ENCODE data around the gene MAPRE2. TPM values are rescaled to one million over a fixed set of nuclear protein-coding genes. Genes with fewer than 3 reads are reported as not detected.

The MAPRE2 gene
- total RNA-seq, 1 donor from 2014 or later: 9.4 TPM

DNA sequence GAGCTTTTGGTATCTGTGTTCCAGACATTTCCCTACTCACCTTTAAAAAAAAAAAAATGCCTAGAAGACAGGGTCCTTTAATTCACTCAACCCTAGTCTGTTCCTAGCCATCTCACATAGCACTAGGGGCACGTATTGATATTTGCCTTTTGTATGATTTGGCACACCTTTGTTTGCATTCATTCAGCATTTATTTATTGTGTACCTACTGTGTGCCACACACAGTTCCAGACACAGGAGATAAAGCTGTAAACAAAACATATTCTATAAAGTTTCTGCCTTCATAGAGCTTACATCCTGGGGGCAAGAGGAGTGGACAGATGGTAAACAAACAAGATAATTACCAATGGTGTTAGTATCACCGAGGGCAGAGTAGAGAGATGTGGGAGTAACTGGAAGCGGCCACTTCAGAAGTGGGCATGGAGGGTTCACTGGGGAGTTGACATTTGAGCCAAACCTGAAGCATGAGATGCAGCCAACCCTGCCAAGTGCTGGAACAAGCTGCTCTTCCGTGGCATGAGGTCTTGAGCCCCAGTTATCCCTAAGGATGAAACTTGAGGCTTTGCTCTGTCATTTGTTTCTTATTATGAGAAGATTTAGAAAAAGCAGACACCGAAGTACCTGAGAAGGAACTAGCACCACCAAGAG, 18.2 kb downstream of the MAPRE2 start:
- Histone ChIP-seq H3K36me3 (ENCODE audit: control insufficient read depth in 3 of 3, insufficient read depth in 3 of 3, low read length in 3 of 3) (no peaks in the 10 kb centered on the region), H3K4me1 (ENCODE audit: control insufficient read depth in 3 of 3, insufficient read depth in 3 of 3, low read length in 3 of 3) (peaks cover 15 to 31% (median 18%) of the 10 kb centered on the region in 3 donors), H3K27ac (ENCODE audit: low read depth, low read length) (peak overlapping the region; percentile 61), H3K4me3 (ENCODE audit: low read length in 3 of 3) (peak overlapping the region; percentile 4 to 34 (median 31)), H3K9me3 (ENCODE audit: control insufficient read depth in 3 of 3, low read length in 3 of 3) (no peaks in the 10 kb centered on the region), H3K9ac (ENCODE audit: low read depth in 1 of 3, low read length in 3 of 3) (peak overlapping the region in 1 of 3 donors; percentile 46), H3K27me3 (ENCODE audit: control insufficient read depth in 3 of 3, insufficient read depth in 3 of 3, low read length in 3 of 3) (no peaks in the 10 kb centered on the region)

DNA sequence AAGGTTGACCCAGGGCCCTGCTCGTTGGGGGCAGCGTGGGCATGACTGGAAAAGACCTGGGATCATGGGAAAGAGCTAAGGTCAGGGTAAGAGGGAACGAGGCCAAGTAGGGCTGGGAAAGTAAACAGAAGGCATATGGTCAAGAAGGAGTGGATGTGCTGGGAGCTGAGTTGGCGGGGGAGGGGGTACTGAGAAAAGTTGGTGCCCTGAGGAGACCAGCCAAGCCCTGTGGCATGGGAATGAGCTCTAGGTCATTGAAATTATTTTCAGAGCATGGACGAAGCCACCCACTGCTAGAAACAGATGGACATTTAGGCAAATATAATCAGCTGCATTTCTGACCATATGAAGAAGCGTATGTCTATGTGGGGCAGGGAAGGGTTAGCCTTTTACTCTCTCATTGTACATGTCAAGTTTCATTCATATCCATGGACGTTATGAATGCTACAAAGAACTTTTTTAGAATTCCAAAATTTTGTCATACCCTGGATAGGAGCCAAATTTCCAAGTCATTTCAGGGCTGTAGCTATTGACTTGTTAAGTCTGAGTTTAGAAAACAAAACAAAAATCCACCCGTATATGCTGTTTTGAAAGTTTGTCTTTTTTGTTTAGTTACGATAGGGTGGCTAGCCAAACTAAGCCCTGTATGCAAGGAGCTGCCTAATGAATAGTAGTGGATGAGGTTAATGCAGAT, 19.1 kb downstream of the MAPRE2 start:
- Histone ChIP-seq H3K4me1 (ENCODE audit: control insufficient read depth in 3 of 3, insufficient read depth in 3 of 3, low read length in 3 of 3) (peaks cover 15 to 31% (median 17%) of the 10 kb centered on the region in 3 donors), H3K4me3 (ENCODE audit: low read length in 3 of 3) (peak overlapping the region in 2 of 3 donors; percentile 4 to 34), H3K36me3 (ENCODE audit: control insufficient read depth in 3 of 3, insufficient read depth in 3 of 3, low read length in 3 of 3) (no peaks in the 10 kb centered on the region), H3K9ac (ENCODE audit: low read depth in 1 of 3, low read length in 3 of 3) (no peak overlapping the region), H3K27ac (ENCODE audit: low read depth, low read length) (peak overlapping the region; percentile 61), H3K9me3 (ENCODE audit: control insufficient read depth in 3 of 3, low read length in 3 of 3) (no peaks in the 10 kb centered on the region), H3K27me3 (ENCODE audit: control insufficient read depth in 3 of 3, insufficient read depth in 3 of 3, low read length in 3 of 3) (no peaks in the 10 kb centered on the region)

DNA sequence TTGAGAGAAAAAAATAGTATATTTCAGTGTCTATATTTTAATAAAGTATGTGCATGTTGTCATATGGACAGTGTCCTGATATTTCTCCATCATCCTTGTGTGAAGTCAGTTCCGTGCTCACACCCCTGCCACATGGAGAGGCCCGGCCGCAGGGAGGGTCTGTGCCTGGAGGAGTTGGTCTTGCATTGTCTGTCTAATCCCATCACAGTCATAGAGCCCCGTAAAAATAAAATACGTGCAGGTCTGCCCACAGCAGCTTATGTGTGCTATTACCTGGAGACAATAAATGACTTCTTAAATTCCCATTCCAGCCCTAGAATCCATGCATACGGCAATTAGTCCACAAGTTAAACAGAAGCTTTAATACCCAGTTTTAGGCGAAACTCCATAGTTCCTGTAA, 20.1 kb downstream of the MAPRE2 start:
- H3K27ac ChIP-seq (ENCODE audit: low read depth, low read length): no peak overlapping the region
- H3K4me3 ChIP-seq (ENCODE audit: low read length in 3 of 3): no peak overlapping the region
- H3K36me3 ChIP-seq (ENCODE audit: control insufficient read depth in 3 of 3, insufficient read depth in 3 of 3, low read length in 3 of 3): no peaks in the 10 kb centered on the region
- H3K27me3 ChIP-seq (ENCODE audit: control insufficient read depth in 3 of 3, insufficient read depth in 3 of 3, low read length in 3 of 3): no peaks in the 10 kb centered on the region
- peaks cover 15 to 31% (median 17%) of the 10 kb centered on the region in 3 donors for H3K4me1 ChIP-seq (ENCODE audit: control insufficient read depth in 3 of 3, insufficient read depth in 3 of 3, low read length in 3 of 3)
- H3K9ac ChIP-seq (ENCODE audit: low read depth in 1 of 3, low read length in 3 of 3): no peak overlapping the region
- H3K9me3 ChIP-seq (ENCODE audit: control insufficient read depth in 3 of 3, low read length in 3 of 3): no peaks in the 10 kb centered on the region

DNA sequence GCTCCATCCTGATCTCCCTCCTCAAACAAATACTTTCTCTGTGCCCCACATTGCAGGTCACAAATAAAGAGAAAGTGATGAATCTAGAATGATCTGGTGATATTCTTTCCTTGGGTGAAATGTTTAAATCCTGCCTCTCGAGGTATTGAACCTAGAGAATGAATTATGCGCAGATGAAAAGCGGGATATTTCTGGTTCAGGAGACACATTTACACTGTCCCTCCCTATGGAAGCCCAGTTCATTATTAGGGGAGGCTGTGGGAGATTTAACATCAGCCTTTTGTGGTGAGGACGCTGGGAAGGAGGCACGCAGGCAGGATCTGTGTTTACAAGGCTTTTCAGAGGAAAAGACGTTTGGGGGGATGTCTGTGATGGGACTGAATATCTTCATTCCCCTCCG, 20.6 kb downstream of the MAPRE2 start:
- H3K27me3 ChIP-seq (ENCODE audit: control insufficient read depth in 3 of 3, insufficient read depth in 3 of 3, low read length in 3 of 3): no peaks in the 10 kb centered on the region
- no peak overlapping the region for H3K27ac ChIP-seq (ENCODE audit: low read depth, low read length)
- H3K4me3 ChIP-seq (ENCODE audit: low read length in 3 of 3): no peak overlapping the region
- H3K4me1 ChIP-seq (ENCODE audit: control insufficient read depth in 3 of 3, insufficient read depth in 3 of 3, low read length in 3 of 3): peaks cover 15 to 31% (median 17%) of the 10 kb centered on the region in 3 donors
- no peak overlapping the region for H3K9ac ChIP-seq (ENCODE audit: low read depth in 1 of 3, low read length in 3 of 3)
- no peaks in the 10 kb centered on the region for H3K36me3 ChIP-seq (ENCODE audit: control insufficient read depth in 3 of 3, insufficient read depth in 3 of 3, low read length in 3 of 3)
- no peaks in the 10 kb centered on the region for H3K9me3 ChIP-seq (ENCODE audit: control insufficient read depth in 3 of 3, low read length in 3 of 3)

DNA sequence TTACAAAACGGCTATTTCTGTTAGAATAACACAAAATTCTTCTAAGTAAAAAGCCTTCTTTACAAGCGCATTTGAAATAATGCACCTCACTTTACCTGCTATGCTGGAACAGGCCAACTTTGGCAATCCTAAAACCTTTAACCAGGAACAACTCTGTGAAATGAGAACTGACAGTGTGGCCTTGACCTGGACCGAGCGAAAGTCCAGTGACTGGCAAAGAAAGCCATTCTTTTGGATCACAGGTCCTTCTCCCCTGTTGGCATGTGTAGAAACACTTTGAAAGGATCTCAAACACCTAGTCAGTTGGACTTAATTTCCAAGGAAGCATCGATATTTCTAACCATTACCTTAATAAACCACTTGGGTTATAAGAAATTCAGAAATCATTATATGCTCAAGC, 21.2 kb downstream of the MAPRE2 start:
- no peaks in the 10 kb centered on the region for H3K36me3 ChIP-seq (ENCODE audit: control insufficient read depth in 3 of 3, insufficient read depth in 3 of 3, low read length in 3 of 3)
- peak overlapping the region in 1 of 3 donors; percentile 36 for H3K9ac ChIP-seq (ENCODE audit: low read depth in 1 of 3, low read length in 3 of 3)
- no peak overlapping the region for H3K27ac ChIP-seq (ENCODE audit: low read depth, low read length)
- no peaks in the 10 kb centered on the region for H3K27me3 ChIP-seq (ENCODE audit: control insufficient read depth in 3 of 3, insufficient read depth in 3 of 3, low read length in 3 of 3)
- H3K9me3 ChIP-seq (ENCODE audit: control insufficient read depth in 3 of 3, low read length in 3 of 3): no peaks in the 10 kb centered on the region
- no peak overlapping the region for H3K4me3 ChIP-seq (ENCODE audit: low read length in 3 of 3)
- peaks cover 15 to 31% (median 17%) of the 10 kb centered on the region in 3 donors for H3K4me1 ChIP-seq (ENCODE audit: control insufficient read depth in 3 of 3, insufficient read depth in 3 of 3, low read length in 3 of 3)

DNA sequence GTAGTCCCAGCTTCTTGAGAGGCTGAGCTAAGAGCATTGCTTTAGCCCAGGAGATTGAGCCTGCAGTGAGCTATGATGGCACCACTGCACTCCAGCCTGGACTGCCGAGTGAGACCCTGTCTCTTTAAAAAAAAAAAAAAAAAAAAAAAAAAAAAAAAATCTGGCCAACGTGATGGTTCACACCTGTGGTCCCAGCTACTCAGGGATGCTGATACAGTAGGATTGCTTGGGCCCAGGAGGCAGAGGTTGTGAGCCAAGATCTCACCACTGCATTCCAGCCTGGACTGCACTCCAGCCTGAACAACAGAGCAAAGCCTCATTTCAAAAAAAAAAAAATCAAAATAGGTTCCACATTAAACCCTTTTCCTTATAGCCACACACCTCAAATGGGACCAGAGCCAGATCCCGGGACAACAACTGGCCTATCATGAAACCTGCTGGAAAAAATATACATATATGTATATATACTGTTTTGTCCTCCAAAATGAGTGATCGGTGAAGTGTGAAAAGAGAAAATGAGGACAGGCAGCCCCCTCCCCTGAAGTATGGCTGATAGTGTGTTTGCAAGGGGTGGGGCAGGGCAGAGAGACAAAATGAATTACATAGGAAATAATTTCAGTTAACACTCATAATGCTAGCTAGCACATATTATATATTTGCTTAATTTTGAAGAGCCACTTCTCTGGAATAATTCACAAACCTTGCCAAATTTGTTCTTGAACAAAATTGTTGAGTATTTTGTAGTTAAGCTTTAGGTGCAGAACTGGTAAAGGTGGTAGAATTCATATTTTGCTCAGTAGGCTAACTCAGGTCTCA, 22.9 kb downstream of the MAPRE2 start:
- no peaks in the 10 kb centered on the region for H3K9me3 ChIP-seq (ENCODE audit: control insufficient read depth in 3 of 3, low read length in 3 of 3)
- no peak overlapping the region for H3K9ac ChIP-seq (ENCODE audit: low read depth in 1 of 3, low read length in 3 of 3)
- H3K27me3 ChIP-seq (ENCODE audit: control insufficient read depth in 3 of 3, insufficient read depth in 3 of 3, low read length in 3 of 3): no peaks in the 10 kb centered on the region
- H3K4me1 ChIP-seq (ENCODE audit: control insufficient read depth in 3 of 3, insufficient read depth in 3 of 3, low read length in 3 of 3): peaks cover 13 to 23% (median 16%) of the 10 kb centered on the region in 3 donors
- H3K27ac ChIP-seq (ENCODE audit: low read depth, low read length): no peak overlapping the region
- no peak overlapping the region for H3K4me3 ChIP-seq (ENCODE audit: low read length in 3 of 3)
- no peaks in the 10 kb centered on the region for H3K36me3 ChIP-seq (ENCODE audit: control insufficient read depth in 3 of 3, insufficient read depth in 3 of 3, low read length in 3 of 3)

DNA sequence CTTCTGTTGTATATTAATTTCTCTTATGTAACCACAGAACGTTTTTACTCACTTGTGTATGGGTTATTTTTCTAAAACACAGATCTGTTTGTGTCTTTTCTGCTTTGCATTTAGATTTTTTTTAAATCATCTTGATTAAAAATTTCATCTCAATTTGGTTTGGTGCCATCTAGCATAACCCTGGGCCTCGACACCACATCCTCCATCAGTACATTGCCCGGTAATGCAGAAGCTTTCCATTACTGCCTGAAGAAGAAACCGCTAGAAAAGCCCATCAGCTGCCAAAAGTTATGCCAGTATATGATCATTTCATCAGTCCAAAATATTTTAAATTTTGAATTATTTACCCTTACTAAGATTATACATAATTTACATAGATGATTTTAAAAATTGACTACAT, 26.2 kb downstream of the MAPRE2 start:
- Histone ChIP-seq H3K27ac (ENCODE audit: low read depth, low read length) (no peak overlapping the region), H3K9ac (ENCODE audit: low read depth in 1 of 3, low read length in 3 of 3) (no peak overlapping the region), H3K27me3 (ENCODE audit: control insufficient read depth in 3 of 3, insufficient read depth in 3 of 3, low read length in 3 of 3) (no peaks in the 10 kb centered on the region), H3K36me3 (ENCODE audit: control insufficient read depth in 3 of 3, insufficient read depth in 3 of 3, low read length in 3 of 3) (peaks cover 0 to 11% (median 2%) of the 10 kb centered on the region in 3 donors), H3K4me3 (ENCODE audit: low read length in 3 of 3) (no peak overlapping the region), H3K4me1 (ENCODE audit: control insufficient read depth in 3 of 3, insufficient read depth in 3 of 3, low read length in 3 of 3) (peaks cover 2 to 8% (median 7%) of the 10 kb centered on the region in 3 donors), H3K9me3 (ENCODE audit: control insufficient read depth in 3 of 3, low read length in 3 of 3) (no peaks in the 10 kb centered on the region)

DNA sequence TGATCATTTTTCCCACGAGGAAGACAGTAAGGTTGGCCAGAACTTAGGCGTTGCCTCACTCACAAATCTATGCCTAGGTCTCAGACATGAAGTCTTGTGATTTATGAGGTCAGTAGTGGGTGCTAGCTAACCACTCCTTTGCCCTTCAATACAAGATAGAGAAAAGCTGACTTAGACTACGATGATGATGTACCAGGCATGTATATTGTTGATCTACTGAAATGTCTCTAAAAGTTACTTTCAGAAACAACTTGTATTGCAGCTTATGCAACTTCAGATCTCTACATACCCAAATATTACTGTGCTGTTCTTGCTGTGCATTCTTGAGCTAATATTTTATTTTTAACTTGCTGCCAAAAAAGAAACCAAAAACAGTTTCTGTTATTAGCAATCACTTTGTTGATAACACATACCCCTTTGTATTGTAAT, 30.6 kb downstream of the MAPRE2 start:
- H3K27ac ChIP-seq (ENCODE audit: low read depth, low read length): peak overlapping the region; percentile 33
- peaks cover 15 to 29% (median 21%) of the 10 kb centered on the region in 3 donors for H3K4me1 ChIP-seq (ENCODE audit: control insufficient read depth in 3 of 3, insufficient read depth in 3 of 3, low read length in 3 of 3)
- no peak overlapping the region for H3K9ac ChIP-seq (ENCODE audit: low read depth in 1 of 3, low read length in 3 of 3)
- H3K4me3 ChIP-seq (ENCODE audit: low read length in 3 of 3): no peak overlapping the region
- H3K36me3 ChIP-seq (ENCODE audit: control insufficient read depth in 3 of 3, insufficient read depth in 3 of 3, low read length in 3 of 3): peaks cover 0 to 11% (median 2%) of the 10 kb centered on the region in 3 donors
- H3K9me3 ChIP-seq (ENCODE audit: control insufficient read depth in 3 of 3, low read length in 3 of 3): no peaks in the 10 kb centered on the region
- no peaks in the 10 kb centered on the region for H3K27me3 ChIP-seq (ENCODE audit: control insufficient read depth in 3 of 3, insufficient read depth in 3 of 3, low read length in 3 of 3)

DNA sequence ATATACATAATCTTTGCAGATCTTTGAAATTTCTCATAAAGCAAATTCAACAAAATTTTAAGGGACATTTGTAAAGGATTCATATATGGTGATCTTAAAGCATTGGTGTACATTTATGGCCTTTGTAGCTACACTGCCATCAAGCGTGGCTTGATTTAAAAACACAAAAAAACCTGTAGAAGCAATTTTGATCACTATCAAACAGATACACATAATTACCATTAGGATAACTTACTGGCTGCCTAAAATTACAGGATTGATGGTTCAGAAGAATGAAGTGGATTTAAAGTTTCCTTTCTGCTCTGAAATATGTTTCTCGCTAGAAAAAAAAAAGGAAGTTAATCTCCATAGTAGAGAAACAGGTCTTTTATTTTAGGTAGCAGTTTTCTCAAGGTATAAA, 31.4 kb downstream of the MAPRE2 start:
- Histone ChIP-seq H3K27me3 (ENCODE audit: control insufficient read depth in 3 of 3, insufficient read depth in 3 of 3, low read length in 3 of 3) (no peaks in the 10 kb centered on the region), H3K4me1 (ENCODE audit: control insufficient read depth in 3 of 3, insufficient read depth in 3 of 3, low read length in 3 of 3) (peaks cover 15 to 29% (median 21%) of the 10 kb centered on the region in 3 donors), H3K27ac (ENCODE audit: low read depth, low read length) (peak overlapping the region; percentile 26), H3K36me3 (ENCODE audit: control insufficient read depth in 3 of 3, insufficient read depth in 3 of 3, low read length in 3 of 3) (peaks cover 0 to 11% (median 2%) of the 10 kb centered on the region in 3 donors), H3K9me3 (ENCODE audit: control insufficient read depth in 3 of 3, low read length in 3 of 3) (no peaks in the 10 kb centered on the region), H3K4me3 (ENCODE audit: low read length in 3 of 3) (no peak overlapping the region), H3K9ac (ENCODE audit: low read depth in 1 of 3, low read length in 3 of 3) (no peak overlapping the region)

Data from skeletal muscle tissue (tissue), 4 donors.